OCI-LY3 (cell line): ENCODE data around the gene SDK1.

Source experiments
- H2AFZ ChIP-seq: fragments of 200-600, 300-600 bp; shearing (Covaris generic); 2 replicates; pipeline ENCODE4 v1.6.0; 2014; ENCODE audit warnings: antibody characterized with exemption, low read depth, low read length
- H3K27ac ChIP-seq: fragments of 200-600, 300-600 bp; sonication (generic); 2 replicates; pipeline ENCODE4 v1.5.1; 2014; ENCODE audit warnings: mild to moderate bottlenecking, low read length, moderate library complexity, mixed read lengths
- H3K27me3 ChIP-seq: fragments of 200-600, 300-600 bp; sonication (generic); 2 replicates; pipeline ENCODE4 v1.6.1; 2014; ENCODE audit warnings: low read depth, low read length, mixed read lengths
- H3K36me3 ChIP-seq: fragments of 200-600, 300-600 bp; sonication (generic); replicated peaks from 2 replicates; pipeline ENCODE3; 2014; ENCODE audit warnings: low read depth, low read length, mixed read lengths
- H3K4me1 ChIP-seq: fragments of 300-600, 200-600 bp; sonication (generic); 2 replicates; pipeline ENCODE4 v1.6.1; 2014; ENCODE audit warnings: low read length, mixed read lengths
- H3K4me2 ChIP-seq: fragments of 200-600, 300-600 bp; sonication (generic); 2 replicates; pipeline ENCODE4 v1.6.1; 2014; ENCODE audit warnings: low read length, mixed read lengths
- H3K4me3 ChIP-seq: fragments of 300-600, 200-600 bp; sonication (generic); 2 replicates; pipeline ENCODE4 v1.5.1; 2014; ENCODE audit warnings: antibody characterized with exemption, mild to moderate bottlenecking, low read length, moderate library complexity
- H3K79me2 ChIP-seq: fragments of 300-600, 200-600 bp; shearing (Covaris generic); 2 replicates; pipeline ENCODE4 v1.6.1; 2014; ENCODE audit warnings: mild to moderate bottlenecking, low read length, mixed read lengths
- H3K9ac ChIP-seq: fragments of 300-600, 200-600 bp; shearing (Covaris generic); 2 replicates; pipeline ENCODE4 v1.6.0; 2014; ENCODE audit warnings: mild to moderate bottlenecking, low read length, moderate library complexity
- H3K9me3 ChIP-seq: fragments of 200-600, 300-600 bp; shearing (Covaris generic); 2 replicates; pipeline ENCODE4 v1.6.1; 2014; ENCODE audit warnings: low read length, mixed read lengths; ENCODE audit not compliant: insufficient read depth
- H4K20me1 ChIP-seq: fragments of 200-600, 300-600 bp; sonication (generic); 2 replicates; pipeline ENCODE4 v1.6.1; 2016; ENCODE audit warnings: low read length, mixed read lengths; ENCODE audit not compliant: insufficient read depth
- EZH2phosphoT487 ChIP-seq: fragments of 200-600 bp; shearing (Covaris generic); IDR thresholded peaks from 2 replicates; pipeline ENCODE4 v1.6.1; 2018; ENCODE audit warnings: antibody characterized with exemption, mixed run types, low read depth
- TF ChIP-seq, protein P1 (sequence below): fragments of 200-600, 300-600 bp; sonication (generic); IDR thresholded peaks from 2 replicates; pipeline ENCODE4 v1.5.1; 2014; ENCODE audit warnings: antibody characterized with exemption, low read length, low read depth

The SDK1 gene

DNA sequence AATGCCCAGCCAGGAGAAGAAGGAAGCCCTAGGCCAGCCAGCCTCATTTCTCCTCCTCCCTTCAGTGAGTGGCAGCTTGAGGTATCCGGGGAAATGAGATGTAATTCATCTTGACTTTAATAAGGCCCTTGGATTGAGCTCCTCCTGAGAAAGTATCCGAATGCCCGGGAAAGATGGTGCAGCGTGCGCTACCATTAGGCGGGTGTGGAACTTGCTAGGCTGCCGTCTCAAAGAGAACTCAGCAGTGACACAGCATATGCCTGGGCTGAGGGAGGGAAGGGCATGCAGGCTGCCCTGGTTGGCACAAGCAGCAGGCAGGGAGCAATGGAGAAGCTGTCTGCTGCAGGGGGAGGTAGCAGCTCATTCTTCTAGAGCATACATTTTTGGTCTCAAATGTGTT lies 721.2 kb downstream of the SDK1 start:
- Histone ChIP-seq H3K27ac (no peak overlapping the region), H3K4me1 (no peaks in the 10 kb centered on the region), H4K20me1 (no peaks in the 10 kb centered on the region), H3K36me3 (no peaks in the 10 kb centered on the region), H3K4me2 (no peak overlapping the region), H3K4me3 (no peak overlapping the region), H3K9ac (no peak overlapping the region), H3K79me2 (no peaks in the 10 kb centered on the region), H3K9me3 (no peaks in the 10 kb centered on the region), H3K27me3 (no peaks in the 10 kb centered on the region), H2AFZ (no peak overlapping the region)
- TF ChIP-seq, protein P1, sequence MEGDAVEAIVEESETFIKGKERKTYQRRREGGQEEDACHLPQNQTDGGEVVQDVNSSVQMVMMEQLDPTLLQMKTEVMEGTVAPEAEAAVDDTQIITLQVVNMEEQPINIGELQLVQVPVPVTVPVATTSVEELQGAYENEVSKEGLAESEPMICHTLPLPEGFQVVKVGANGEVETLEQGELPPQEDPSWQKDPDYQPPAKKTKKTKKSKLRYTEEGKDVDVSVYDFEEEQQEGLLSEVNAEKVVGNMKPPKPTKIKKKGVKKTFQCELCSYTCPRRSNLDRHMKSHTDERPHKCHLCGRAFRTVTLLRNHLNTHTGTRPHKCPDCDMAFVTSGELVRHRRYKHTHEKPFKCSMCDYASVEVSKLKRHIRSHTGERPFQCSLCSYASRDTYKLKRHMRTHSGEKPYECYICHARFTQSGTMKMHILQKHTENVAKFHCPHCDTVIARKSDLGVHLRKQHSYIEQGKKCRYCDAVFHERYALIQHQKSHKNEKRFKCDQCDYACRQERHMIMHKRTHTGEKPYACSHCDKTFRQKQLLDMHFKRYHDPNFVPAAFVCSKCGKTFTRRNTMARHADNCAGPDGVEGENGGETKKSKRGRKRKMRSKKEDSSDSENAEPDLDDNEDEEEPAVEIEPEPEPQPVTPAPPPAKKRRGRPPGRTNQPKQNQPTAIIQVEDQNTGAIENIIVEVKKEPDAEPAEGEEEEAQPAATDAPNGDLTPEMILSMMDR: no peak
- no peak for TF ChIP-seq EZH2phosphoT487

DNA sequence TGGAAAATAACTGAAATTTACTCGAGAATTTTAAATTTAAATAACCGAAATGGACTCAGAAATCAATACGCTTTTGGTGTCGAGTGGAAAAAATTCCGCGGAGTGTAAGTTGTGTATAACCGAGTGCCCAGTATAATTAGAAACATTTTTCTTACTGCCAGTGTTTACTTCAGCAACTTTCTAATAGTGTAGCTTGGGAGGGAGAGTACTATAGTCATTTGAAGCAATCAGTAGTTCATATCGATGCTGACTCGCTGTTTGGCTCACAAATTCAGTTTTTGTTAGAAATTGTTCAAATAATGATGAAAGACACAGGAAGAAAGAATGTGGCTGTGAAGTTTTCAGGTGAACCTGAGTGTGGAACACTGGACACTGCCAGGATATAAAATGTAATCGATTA lies 722.5 kb downstream of the SDK1 start:
- no peaks in the 10 kb centered on the region for H3K4me1 ChIP-seq
- TF ChIP-seq, protein P1: no peak
- no peak for TF ChIP-seq EZH2phosphoT487
- no peaks in the 10 kb centered on the region for H3K27me3 ChIP-seq
- no peaks in the 10 kb centered on the region for H3K36me3 ChIP-seq
- no peak overlapping the region for H2AFZ ChIP-seq
- no peaks in the 10 kb centered on the region for H3K79me2 ChIP-seq
- no peak overlapping the region for H3K27ac ChIP-seq
- no peaks in the 10 kb centered on the region for H3K9me3 ChIP-seq
- no peaks in the 10 kb centered on the region for H4K20me1 ChIP-seq
- no peak overlapping the region for H3K9ac ChIP-seq
- H3K4me3 ChIP-seq: no peak overlapping the region
- no peak overlapping the region for H3K4me2 ChIP-seq

DNA sequence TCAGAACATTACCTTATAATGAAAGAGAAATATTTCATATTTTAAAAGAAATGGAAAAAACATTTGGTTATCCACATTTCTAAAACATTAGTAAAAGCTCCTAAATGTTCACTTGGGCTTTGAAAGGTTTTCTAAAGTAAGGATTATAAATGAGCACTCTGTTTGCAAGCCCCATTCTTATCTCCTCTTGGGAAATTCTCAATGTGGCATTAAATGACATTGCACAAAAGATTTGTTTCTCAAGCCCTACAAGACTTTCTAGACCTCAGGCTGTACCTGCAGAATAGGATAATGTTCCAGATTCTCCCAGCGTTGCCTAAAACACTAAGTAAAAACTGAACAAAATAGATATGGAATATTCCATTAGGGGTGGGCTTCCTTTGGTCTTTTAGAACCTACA lies 723.1 kb downstream of the SDK1 start:
- TF ChIP-seq, protein P1: no peak
- TF ChIP-seq EZH2phosphoT487: no peak
- H3K79me2 ChIP-seq: no peaks in the 10 kb centered on the region
- H4K20me1 ChIP-seq: no peaks in the 10 kb centered on the region

DNA sequence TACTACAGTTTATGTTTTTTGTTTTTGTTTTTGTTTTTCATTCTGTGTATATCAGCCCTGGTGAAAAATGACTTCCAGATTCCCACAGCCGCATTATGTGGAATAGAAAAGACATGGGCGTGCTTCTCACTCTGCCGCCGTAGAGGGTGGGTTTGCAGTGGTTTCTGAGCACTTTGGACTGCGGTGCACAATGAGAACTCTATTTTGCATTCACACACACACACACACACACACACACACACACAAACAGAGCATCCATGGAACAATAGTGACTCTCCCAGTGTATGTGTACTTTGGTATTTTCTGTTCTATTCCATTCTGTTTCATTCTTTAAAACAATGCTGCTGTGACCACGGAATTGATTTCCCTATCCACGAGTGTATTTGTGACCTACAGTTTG lies 723.8 kb downstream of the SDK1 start:
- Histone ChIP-seq H3K4me3 (no peak overlapping the region), H3K36me3 (no peaks in the 10 kb centered on the region), H3K9ac (no peak overlapping the region), H2AFZ (no peak overlapping the region), H3K27me3 (no peaks in the 10 kb centered on the region), H3K79me2 (no peaks in the 10 kb centered on the region), H3K4me1 (no peaks in the 10 kb centered on the region), H3K4me2 (no peak overlapping the region), H3K9me3 (no peaks in the 10 kb centered on the region), H3K27ac (no peak overlapping the region), H4K20me1 (no peaks in the 10 kb centered on the region)
- TF ChIP-seq, protein P1: no peak
- no peak for TF ChIP-seq EZH2phosphoT487

More for the DNA sequence above, 723.1 kb downstream of the SDK1 start:
- no peak overlapping the region for H2AFZ ChIP-seq
- H3K36me3 ChIP-seq: no peaks in the 10 kb centered on the region
- no peak overlapping the region for H3K27ac ChIP-seq
- H3K4me2 ChIP-seq: no peak overlapping the region
- H3K4me3 ChIP-seq: no peak overlapping the region
- no peaks in the 10 kb centered on the region for H3K27me3 ChIP-seq
- H3K9me3 ChIP-seq: no peaks in the 10 kb centered on the region
- no peak overlapping the region for H3K9ac ChIP-seq
- H3K4me1 ChIP-seq: no peaks in the 10 kb centered on the region
